Smooth muscle cell (in vitro differentiated cells): ENCODE results near the gene SORCS2. TPM values are rescaled to one million over a fixed set of nuclear protein-coding genes. Genes with fewer than 3 reads are reported as not detected.

Source experiments
- DNase-seq: peaks from one replicate; lab custom pipeline; 2025; ENCODE audit not compliant: unreplicated experiment; lab: John Stamatoyannopoulos, UW
- H2AFZ ChIP-seq: fragments of 200-600 bp; sonication (generic); 2 replicates; pipeline ENCODE4 v1.6.0; 2016; ENCODE audit warnings: antibody characterized with exemption, low read depth, mild to moderate bottlenecking
- H3F3A ChIP-seq: fragments of 200-600 bp; sonication (generic); 2 replicates; pipeline ENCODE4 v1.6.0; 2017; ENCODE audit warnings: antibody characterized with exemption, low read depth
- H3K27ac ChIP-seq: fragments of 200-600 bp; sonication (generic); 2 replicates; pipeline ENCODE4 v1.5.1; 2016; ENCODE audit warnings: low read depth, mild to moderate bottlenecking
- H3K27me3 ChIP-seq: fragments of 200-600 bp; sonication (generic); 2 replicates; pipeline ENCODE4 v1.6.1; 2016; ENCODE audit warnings: low read depth, mild to moderate bottlenecking
- H3K36me3 ChIP-seq: fragments of 200-600 bp; sonication (generic); 2 replicates; pipeline ENCODE4 v1.5.1; 2016; ENCODE audit warnings: low read depth
- H3K4me1 ChIP-seq: fragments of 200-600 bp; sonication (generic); 2 replicates; pipeline ENCODE4 v1.5.1; 2016; ENCODE audit warnings: low read depth
- H3K4me2 ChIP-seq: fragments of 200-600 bp; sonication (generic); 2 replicates; pipeline ENCODE4 v1.6.0; 2016; ENCODE audit warnings: mild to moderate bottlenecking
- H3K4me3 ChIP-seq: fragments of 200-600 bp; sonication (generic); 2 replicates; pipeline ENCODE4 v1.5.1; 2016; ENCODE audit warnings: mild to moderate bottlenecking
- H3K79me2 ChIP-seq: fragments of 200-600 bp; sonication (generic); 2 replicates; pipeline ENCODE4 v1.6.0; 2016; ENCODE audit warnings: low read depth, mild to moderate bottlenecking
- H3K9ac ChIP-seq: fragments of 200-600 bp; sonication (generic); 2 replicates; pipeline ENCODE4 v1.6.0; 2016; ENCODE audit warnings: low read depth
- H3K9me3 ChIP-seq: fragments of 200-600 bp; sonication (generic); replicated peaks from 2 replicates; pipeline ENCODE4 v1.5.1; 2016; ENCODE audit warnings: low read depth
- H4K20me1 ChIP-seq: fragments of 200-600 bp; sonication (generic); 2 replicates; pipeline ENCODE4 v1.6.0; 2016; ENCODE audit warnings: low read depth
- CTCF ChIP-seq: fragments of 200-600 bp; sonication (generic); IDR thresholded peaks from 2 replicates; pipeline ENCODE4 v1.5.1; 2017; ENCODE audit warnings: borderline replicate concordance, mild to moderate bottlenecking, antibody characterized with exemption; ENCODE audit not compliant: insufficient read depth, poor library complexity, severe bottlenecking
- WGBS: methylation state at CpG from one replicate; pipeline ENCODE4 v1.1.7; 2016; ENCODE audit warnings: low lambda C conversion rate; 5-methylcytosine and 5-hydroxymethylcytosine counted together
- polyA plus RNA-seq: library from polyadenylated mRNA; unstranded; fragments of >200 nt; fragmentation: Nextera tagmentation; extraction: Ambion mirVana; gene quantifications from 2 replicates; pipeline ENCODE4 v1.2.1, GENCODE V29; 2016
- total RNA-seq: library from RNA; depleted of rRNA; stranded (reverse); fragments of >200 nt; gene quantifications from 2 replicates; pipeline ENCODE4 v1.2.3, GENCODE V29; 2014

SORCS2 gene
- total and polyA plus RNA-seq, 2 experiments from 2014 or later, result 5.2 to 9.3 TPM

DNA sequence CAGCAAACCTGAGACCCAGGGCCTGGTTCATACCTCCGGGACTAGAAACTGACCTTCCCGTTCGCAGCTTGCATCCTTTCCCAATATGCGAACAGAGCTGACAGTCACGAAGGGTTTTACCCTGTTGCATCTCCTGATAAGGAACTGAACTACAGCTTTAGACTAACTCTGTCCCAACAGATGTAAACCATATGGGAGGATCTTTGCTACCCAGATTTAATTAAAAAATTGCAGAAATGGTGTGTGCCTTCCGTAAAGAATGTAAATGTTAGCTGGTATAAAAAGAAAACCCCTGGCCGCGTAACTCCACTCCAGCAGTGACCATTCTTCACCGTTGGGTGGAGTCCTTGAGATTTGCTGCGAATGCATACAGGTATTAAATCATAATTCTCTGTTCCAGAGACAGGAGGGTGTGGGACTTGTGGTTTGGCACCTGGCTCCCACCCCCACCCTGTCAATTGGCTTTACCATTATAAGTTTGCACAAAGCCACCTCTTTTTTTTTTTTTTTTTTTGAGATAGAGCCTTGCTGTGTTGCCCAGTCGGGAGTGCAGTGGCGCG is 40.6 kb upstream of the SORCS2 start:
- Histone ChIP-seq H4K20me1 (no peaks in the 10 kb centered on the region), H3K27me3 (no peaks in the 10 kb centered on the region), H3F3A (no peaks in the 10 kb centered on the region), H2AFZ (no peak overlapping the region), H3K27ac (no peak overlapping the region), H3K9me3 (no peaks in the 10 kb centered on the region), H3K4me1 (no peaks in the 10 kb centered on the region), H3K9ac (no peak overlapping the region), H3K4me2 (no peak overlapping the region), H3K36me3 (no peaks in the 10 kb centered on the region), H3K4me3 (no peak overlapping the region), H3K79me2 (no peaks in the 10 kb centered on the region)
- 89% methylated on average over 11 of the region's 13 CpGs for WGBS
- TF ChIP-seq CTCF, result no peak
- no peak for DNase-seq

DNA sequence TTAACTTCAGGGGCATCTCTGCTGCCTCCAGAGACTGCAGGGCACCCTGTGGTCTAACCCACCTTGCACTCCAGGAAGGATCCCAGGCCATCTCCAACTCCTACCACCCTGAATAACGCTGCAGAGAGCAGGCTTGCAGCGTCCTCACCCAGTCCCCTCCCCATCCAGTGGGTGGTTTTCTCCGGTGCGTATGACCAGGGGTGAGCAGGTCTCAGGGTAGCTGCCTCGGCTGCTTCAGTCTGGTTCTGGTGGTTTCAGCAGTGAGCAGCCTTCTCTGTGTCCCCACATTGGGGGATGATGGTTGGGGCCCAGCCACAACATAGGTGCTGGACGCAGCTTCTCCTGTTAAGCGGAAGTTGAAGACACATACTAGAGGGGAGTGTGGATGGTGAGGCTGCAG is 38.6 kb upstream of the SORCS2 start:
- Histone ChIP-seq H3K27ac (no peak overlapping the region), H3K4me2 (no peak overlapping the region), H3K4me3 (no peak overlapping the region), H3K9me3 (no peaks in the 10 kb centered on the region), H3K79me2 (no peaks in the 10 kb centered on the region), H3F3A (no peaks in the 10 kb centered on the region), H3K4me1 (no peaks in the 10 kb centered on the region), H4K20me1 (no peaks in the 10 kb centered on the region), H3K36me3 (no peaks in the 10 kb centered on the region), H3K9ac (no peak overlapping the region), H3K27me3 (no peaks in the 10 kb centered on the region), H2AFZ (no peak overlapping the region)
- no peak for DNase-seq
- no peak for TF ChIP-seq CTCF
- 89% methylated on average over 7 of the region's 7 CpGs for WGBS

- Histone ChIP-seq H3K4me2 (no peak overlapping the region), H3K27ac (no peak overlapping the region), H4K20me1 (no peaks in the 10 kb centered on the region), H3K27me3 (no peaks in the 10 kb centered on the region), H3K79me2 (no peaks in the 10 kb centered on the region), H3K4me1 (no peaks in the 10 kb centered on the region), H2AFZ (no peak overlapping the region), H3K4me3 (no peak overlapping the region), H3K9me3 (no peaks in the 10 kb centered on the region), H3F3A (no peaks in the 10 kb centered on the region), H3K9ac (no peak overlapping the region), H3K36me3 (no peaks in the 10 kb centered on the region)
- no peak for TF ChIP-seq CTCF
- WGBS, result 95% methylated on average over 18 of the region's 18 CpGs
- no peak for DNase-seq
Observed at GRCh38 chr4:7154351-7154981, 37.9 kb upstream of the SORCS2 start.

GRCh38 chr4:7155590-7156071 is 36.7 kb upstream of the SORCS2 start:
- Histone ChIP-seq H3K9ac (no peak overlapping the region), H3K4me1 (no peaks in the 10 kb centered on the region), H3K4me2 (no peak overlapping the region), H2AFZ (no peak overlapping the region), H3K9me3 (no peaks in the 10 kb centered on the region), H3K27me3 (no peaks in the 10 kb centered on the region), H3F3A (no peaks in the 10 kb centered on the region), H3K79me2 (no peaks in the 10 kb centered on the region), H3K27ac (no peak overlapping the region), H3K4me3 (no peak overlapping the region), H4K20me1 (no peaks in the 10 kb centered on the region), H3K36me3 (no peaks in the 10 kb centered on the region)
- WGBS, result 82% methylated on average over 19 of the region's 19 CpGs
- no peak for DNase-seq
- TF ChIP-seq CTCF, result no peak
